Effector memory CD4-positive, alpha-beta T cell (primary cell): ENCODE measurements around the gene PLCB2.

ENCODE experiments used
- DNase-seq, 3 donors: peaks; one replicate each; pipeline ENCODE4 v3.0.0-alpha.2; 2020
- H3K27ac ChIP-seq: 2 replicates; pipeline ENCODE4 v1.7.0; 2013; ENCODE audit warnings: mild to moderate bottlenecking, low read length, moderate library complexity; ENCODE audit not compliant: insufficient read depth, poor library complexity, severe bottlenecking
- H3K27me3 ChIP-seq: replicated peaks from 2 replicates; pipeline ENCODE4 v1.7.0; 2013; ENCODE audit warnings: mild to moderate bottlenecking, low read length; ENCODE audit not compliant: insufficient read depth, control insufficient read depth, poor library complexity, severe bottlenecking
- H3K36me3 ChIP-seq: 2 replicates; pipeline ENCODE4 v1.7.0; 2013; ENCODE audit warnings: mild to moderate bottlenecking, low read length, moderate library complexity; ENCODE audit not compliant: control insufficient read depth, insufficient read depth
- H3K4me1 ChIP-seq: 2 replicates; pipeline ENCODE4 v1.7.0; 2013; ENCODE audit warnings: low read length, mild to moderate bottlenecking; ENCODE audit not compliant: control insufficient read depth, insufficient read depth, poor library complexity, severe bottlenecking
- H3K4me3 ChIP-seq: 2 replicates; pipeline ENCODE4 v1.7.0; 2013; ENCODE audit warnings: low read length, low read depth, mild to moderate bottlenecking; ENCODE audit not compliant: insufficient read depth, poor library complexity, severe bottlenecking
- H3K9me3 ChIP-seq: 2 replicates; pipeline ENCODE4 v1.7.0; 2013; ENCODE audit warnings: mild to moderate bottlenecking, low read length, moderate library complexity; ENCODE audit not compliant: control insufficient read depth

The PLCB2 gene

GRCh38 chr15:40271685-40272484 lies 35.9 kb downstream of the PLCB2 start:
- Histone ChIP-seq H3K27ac (no peak overlapping the region), H3K27me3 (no peaks in the 10 kb centered on the region), H3K36me3 (no peaks in the 10 kb centered on the region), H3K9me3 (no peaks in the 10 kb centered on the region), H3K4me3 (no peak overlapping the region), H3K4me1 (no peaks in the 10 kb centered on the region)
- DNase-seq = no peak

- no peak overlapping the region for H3K4me3 ChIP-seq
- H3K36me3 ChIP-seq = no peaks in the 10 kb centered on the region
- H3K27me3 ChIP-seq = no peaks in the 10 kb centered on the region
- H3K9me3 ChIP-seq = no peaks in the 10 kb centered on the region
- no peak for DNase-seq
- no peaks in the 10 kb centered on the region for H3K4me1 ChIP-seq
- H3K27ac ChIP-seq = no peak overlapping the region
Observed at GRCh38 chr15:40270246-40270995, 37.3 kb downstream of the PLCB2 start.

DNA sequence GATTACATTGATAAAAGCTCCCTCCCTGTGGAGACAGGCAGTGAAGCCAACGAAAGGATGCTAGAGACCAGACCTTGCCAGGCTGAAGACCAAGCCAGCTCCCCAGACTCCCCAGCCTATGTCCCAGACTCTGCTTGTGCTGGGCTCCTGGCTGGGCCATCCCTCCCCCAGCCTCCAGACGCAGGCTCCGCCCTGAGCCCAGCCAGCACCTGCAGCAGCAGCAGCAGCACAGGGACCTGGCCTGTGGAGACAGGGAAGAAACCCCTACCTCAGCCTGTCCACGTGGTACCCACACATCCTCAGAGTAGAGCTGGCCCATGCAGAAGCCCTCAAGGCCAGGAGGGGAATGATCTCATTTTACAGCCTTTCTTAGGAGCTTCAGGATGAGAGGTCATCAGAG lies 38.1 kb downstream of the PLCB2 start:
- Histone ChIP-seq H3K9me3 (no peaks in the 10 kb centered on the region), H3K4me3 (no peak overlapping the region), H3K27ac (no peak overlapping the region), H3K36me3 (no peaks in the 10 kb centered on the region), H3K4me1 (no peaks in the 10 kb centered on the region), H3K27me3 (no peaks in the 10 kb centered on the region)
- no peak for DNase-seq

DNA sequence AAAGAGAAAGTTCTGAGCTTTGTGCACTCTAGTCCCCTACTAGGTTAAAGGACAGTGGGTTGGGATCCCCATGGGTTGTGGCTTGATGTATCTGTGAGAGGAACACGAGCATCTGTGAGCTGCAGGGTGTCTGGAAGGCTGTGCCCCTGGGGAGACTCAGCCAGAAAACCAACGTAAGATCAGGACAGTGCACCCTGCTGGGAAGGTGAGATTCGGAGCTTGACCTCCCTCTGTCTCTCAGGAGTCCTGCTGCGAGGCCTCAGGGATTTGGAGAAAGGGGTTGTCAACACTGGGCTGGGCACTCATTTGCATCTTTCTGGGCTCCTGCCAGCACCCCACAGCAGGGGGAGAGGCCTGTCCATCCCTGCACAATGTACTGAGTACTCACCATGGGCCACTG lies 40.1 kb downstream of the PLCB2 start:
- Histone ChIP-seq H3K9me3 (no peaks in the 10 kb centered on the region), H3K4me1 (no peaks in the 10 kb centered on the region), H3K27ac (no peak overlapping the region), H3K36me3 (no peaks in the 10 kb centered on the region), H3K27me3 (no peaks in the 10 kb centered on the region), H3K4me3 (no peak overlapping the region)
- DNase-seq = no peak

DNA sequence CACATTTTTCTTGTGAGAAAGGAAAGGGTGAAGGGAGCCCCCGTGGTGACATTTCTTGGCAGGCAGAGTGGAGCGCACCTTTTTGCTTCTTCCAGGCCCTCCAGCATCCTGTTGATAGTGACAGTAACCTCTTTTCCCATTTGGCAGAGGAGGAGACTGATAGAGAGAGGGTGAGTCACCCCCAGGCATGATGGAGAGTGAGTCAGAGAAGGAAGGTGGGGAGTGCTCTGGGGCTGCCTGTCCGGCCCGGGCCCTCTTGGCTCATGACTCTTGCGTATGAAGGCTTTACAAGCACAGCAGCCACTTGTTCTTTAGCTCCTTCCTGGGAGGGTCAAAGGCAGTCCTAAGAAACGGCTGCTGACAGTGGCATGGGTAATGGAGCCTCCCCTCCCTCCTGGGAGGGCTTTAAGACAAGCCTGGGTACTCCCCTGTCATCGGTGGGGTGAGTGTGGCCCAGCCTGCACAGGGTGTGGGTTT lies 40.9 kb downstream of the PLCB2 start:
- Histone ChIP-seq H3K4me1 (no peaks in the 10 kb centered on the region), H3K36me3 (no peaks in the 10 kb centered on the region), H3K4me3 (no peak overlapping the region), H3K9me3 (no peaks in the 10 kb centered on the region), H3K27me3 (no peaks in the 10 kb centered on the region), H3K27ac (no peak overlapping the region)
- DNase-seq = no peak

GRCh38 chr15:40265875-40266274 lies 41.9 kb downstream of the PLCB2 start:
- no peak for DNase-seq
- Histone ChIP-seq H3K9me3 (no peaks in the 10 kb centered on the region), H3K27me3 (no peaks in the 10 kb centered on the region), H3K36me3 (no peaks in the 10 kb centered on the region), H3K4me3 (no peak overlapping the region), H3K27ac (no peak overlapping the region), H3K4me1 (no peaks in the 10 kb centered on the region)

GRCh38 chr15:40265355-40265754 lies 42.4 kb downstream of the PLCB2 start:
- no peaks in the 10 kb centered on the region for H3K4me1 ChIP-seq
- no peak overlapping the region for H3K27ac ChIP-seq
- no peaks in the 10 kb centered on the region for H3K36me3 ChIP-seq
- H3K4me3 ChIP-seq = no peak overlapping the region
- H3K9me3 ChIP-seq = no peaks in the 10 kb centered on the region
- H3K27me3 ChIP-seq = no peaks in the 10 kb centered on the region
- DNase-seq = no peak

DNA sequence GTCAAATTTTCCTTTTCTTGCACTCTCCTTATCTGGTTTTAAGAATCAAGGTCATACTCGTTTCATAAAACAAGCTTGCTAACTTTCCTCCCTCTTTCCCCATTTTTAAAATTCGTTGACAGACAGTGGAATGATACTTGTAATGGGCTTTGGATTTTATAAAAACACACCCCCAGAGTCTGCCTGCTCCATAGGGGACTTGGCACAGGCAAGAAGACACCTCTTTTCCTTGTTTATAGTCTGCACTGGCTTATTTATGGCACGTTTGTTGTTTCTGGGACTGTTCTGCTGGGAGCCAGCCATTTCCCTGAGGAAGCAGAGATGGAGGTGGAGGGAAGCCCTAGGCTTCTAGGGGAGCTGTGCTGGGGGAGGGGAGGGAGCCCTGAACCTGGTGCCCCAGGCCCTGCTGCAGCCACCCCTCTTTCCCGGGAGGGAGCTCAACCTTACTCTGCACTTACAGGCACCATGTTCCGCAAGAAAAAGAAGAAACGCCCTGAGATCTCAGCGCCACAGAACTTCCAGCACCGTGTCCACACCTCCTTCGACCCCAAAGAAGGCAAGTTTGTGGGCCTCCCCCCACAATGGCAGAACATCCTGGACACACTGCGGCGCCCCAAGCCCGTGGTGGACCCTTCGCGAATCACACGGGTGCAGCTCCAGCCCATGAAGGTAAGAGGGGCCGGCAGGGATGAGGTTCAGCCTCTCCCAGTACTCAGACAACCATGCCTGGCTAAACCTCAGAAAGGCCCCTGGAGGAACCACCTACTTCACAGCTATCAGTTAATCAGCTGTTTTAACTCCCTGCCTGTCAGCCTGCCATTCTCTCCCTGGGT lies 43.2 kb downstream of the PLCB2 start:
- Histone ChIP-seq H3K36me3 (no peaks in the 10 kb centered on the region), H3K4me3 (no peak overlapping the region), H3K4me1 (no peaks in the 10 kb centered on the region), H3K9me3 (no peaks in the 10 kb centered on the region), H3K27ac (no peak overlapping the region), H3K27me3 (no peaks in the 10 kb centered on the region)
- no peak for DNase-seq

DNA sequence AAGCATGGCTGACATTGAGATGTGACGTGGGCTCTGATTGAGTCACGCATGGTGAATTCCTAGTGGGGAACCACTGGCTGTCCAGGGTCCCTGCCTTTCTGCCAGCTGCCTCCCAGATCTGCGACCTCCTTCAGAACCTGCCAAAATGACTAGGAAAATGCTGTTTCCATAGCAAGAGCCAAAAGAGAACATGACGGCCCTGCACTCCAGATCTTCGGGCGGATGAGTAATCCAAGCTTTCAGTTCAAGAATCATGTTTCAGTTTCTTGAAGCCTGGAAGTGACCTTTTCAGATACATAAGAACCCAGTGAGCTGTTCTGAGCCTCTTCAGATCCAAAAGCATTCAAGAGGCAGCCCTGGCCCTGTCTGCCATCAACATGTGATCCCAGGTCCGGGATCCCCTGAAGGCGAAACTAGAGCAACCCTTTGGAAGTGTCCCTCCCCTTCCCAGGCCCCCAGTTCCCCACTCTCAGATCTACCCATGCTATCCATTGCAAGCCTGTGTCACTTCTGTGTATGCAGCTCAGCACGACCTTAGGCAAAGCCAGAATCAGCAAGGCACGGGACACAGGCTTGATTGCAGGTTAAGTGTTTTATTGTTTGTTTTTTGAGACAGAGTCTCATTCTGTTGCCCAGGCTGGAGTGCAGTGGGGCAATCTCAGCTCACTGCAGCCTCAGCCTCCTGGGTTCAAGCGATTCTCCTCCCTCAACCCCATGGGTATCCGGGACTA lies 44.5 kb downstream of the PLCB2 start:
- no peaks in the 10 kb centered on the region for H3K27me3 ChIP-seq
- H3K4me1 ChIP-seq = no peaks in the 10 kb centered on the region
- H3K36me3 ChIP-seq = no peaks in the 10 kb centered on the region
- H3K27ac ChIP-seq = no peak overlapping the region
- no peak for DNase-seq
- no peaks in the 10 kb centered on the region for H3K9me3 ChIP-seq
- H3K4me3 ChIP-seq = no peak overlapping the region
